Measurements from ENCODE around the gene PTPRE.

Gene PTPRE

DNA sequence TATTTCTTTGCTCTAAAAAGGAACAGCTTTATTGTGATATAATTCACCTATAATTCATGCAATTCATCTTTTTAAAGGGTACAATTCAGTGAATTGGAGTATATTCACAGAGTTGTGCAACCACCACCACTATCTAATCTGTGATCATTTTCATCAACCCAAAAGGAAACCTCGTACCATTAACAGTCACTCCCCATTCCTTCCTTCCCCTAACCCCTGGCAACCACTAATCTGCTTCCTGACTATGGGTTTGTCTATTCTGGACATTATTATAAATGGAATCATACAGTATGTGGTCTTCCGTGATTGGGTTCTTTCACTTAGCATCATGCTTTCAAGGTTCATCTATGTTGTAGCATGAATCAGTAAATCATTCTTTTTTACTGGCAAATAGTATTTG lies 167.0 kb downstream of the PTPRE start:
- Histone ChIP-seq H3K27ac (ENCODE audit: low read depth, low read length) (no peak overlapping the region), H3K36me3 (ENCODE audit: control insufficient read depth, insufficient read depth, low read length) (peaks cover 7% of the 10 kb centered on the region), H3K4me3 (ENCODE audit: low read length) (no peak overlapping the region), H3K27me3 (ENCODE audit: control insufficient read depth, insufficient read depth, low read length) (no peaks in the 10 kb centered on the region), H3K9ac (ENCODE audit: low read length) (no peak overlapping the region), H3K4me1 (ENCODE audit: control insufficient read depth, insufficient read depth, low read length) (no peaks in the 10 kb centered on the region)

DNA sequence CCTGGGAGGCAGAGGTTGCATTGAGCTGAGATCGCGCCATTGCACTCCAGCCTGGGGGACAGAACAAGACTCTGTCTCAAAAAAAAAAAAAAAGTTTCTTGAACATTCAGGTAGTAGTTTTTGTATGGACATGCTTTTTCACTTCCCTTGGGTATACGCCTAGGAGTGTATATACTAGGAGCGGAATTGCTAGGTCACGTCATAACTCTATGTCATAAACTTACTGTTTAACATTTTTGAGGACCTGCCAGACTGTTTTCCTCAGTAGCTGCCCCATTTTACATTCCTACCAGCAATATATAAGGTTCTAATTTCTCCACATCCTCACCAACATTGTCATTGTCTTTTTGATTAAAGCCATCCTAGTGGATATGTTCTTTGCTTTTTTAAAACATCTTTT lies 167.7 kb downstream of the PTPRE start:
- H3K36me3 ChIP-seq (ENCODE audit: control insufficient read depth, insufficient read depth, low read length) = peaks cover 9% of the 10 kb centered on the region
- no peak overlapping the region for H3K4me3 ChIP-seq (ENCODE audit: low read length)
- H3K27ac ChIP-seq (ENCODE audit: low read depth, low read length) = no peak overlapping the region
- peaks cover 2% of the 10 kb centered on the region for H3K27me3 ChIP-seq (ENCODE audit: control insufficient read depth, insufficient read depth, low read length)
- H3K9ac ChIP-seq (ENCODE audit: low read length) = no peak overlapping the region
- H3K4me1 ChIP-seq (ENCODE audit: control insufficient read depth, insufficient read depth, low read length) = no peaks in the 10 kb centered on the region

DNA sequence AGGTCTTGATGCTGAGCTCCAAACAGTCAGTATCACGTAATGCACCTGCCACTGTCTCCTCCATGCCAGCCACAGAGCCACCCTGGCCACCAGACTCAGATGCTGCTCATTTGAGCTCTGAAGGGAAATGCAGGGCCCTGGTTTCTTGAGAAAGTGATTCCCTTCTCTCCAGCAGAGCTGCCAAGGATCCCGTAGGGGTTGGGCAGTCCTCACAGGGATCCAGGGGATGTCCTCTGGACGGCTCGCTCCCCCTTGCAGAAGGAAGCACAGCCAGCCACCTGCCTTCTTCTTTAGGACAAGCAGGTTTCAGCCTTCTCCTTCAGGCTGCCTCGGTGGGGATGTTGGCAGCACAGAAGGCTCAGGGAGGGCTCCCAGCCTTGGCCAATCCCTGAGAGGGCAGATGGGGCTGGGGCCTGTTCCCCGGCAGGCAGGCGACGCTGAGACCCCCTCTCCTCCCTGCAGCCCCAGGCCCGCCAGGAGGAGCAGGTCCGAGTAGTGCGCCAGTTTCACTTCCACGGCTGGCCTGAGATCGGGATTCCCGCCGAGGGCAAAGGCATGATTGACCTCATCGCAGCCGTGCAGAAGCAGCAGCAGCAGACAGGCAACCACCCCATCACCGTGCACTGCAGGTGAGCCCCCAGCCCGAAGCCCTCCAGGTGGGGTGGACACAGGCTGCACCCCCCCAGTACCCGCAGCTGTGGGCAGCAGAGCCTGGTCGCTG lies 170.4 kb downstream of the PTPRE start:
- no peak overlapping the region for H3K9ac ChIP-seq (ENCODE audit: low read length)
- no peak overlapping the region for H3K27ac ChIP-seq (ENCODE audit: low read depth, low read length)
- H3K4me3 ChIP-seq (ENCODE audit: low read length) = no peak overlapping the region
- peaks cover 6% of the 10 kb centered on the region for H3K36me3 ChIP-seq (ENCODE audit: control insufficient read depth, insufficient read depth, low read length)
- H3K4me1 ChIP-seq (ENCODE audit: control insufficient read depth, insufficient read depth, low read length) = no peaks in the 10 kb centered on the region
- H3K27me3 ChIP-seq (ENCODE audit: control insufficient read depth, insufficient read depth, low read length) = peaks cover 2% of the 10 kb centered on the region

DNA sequence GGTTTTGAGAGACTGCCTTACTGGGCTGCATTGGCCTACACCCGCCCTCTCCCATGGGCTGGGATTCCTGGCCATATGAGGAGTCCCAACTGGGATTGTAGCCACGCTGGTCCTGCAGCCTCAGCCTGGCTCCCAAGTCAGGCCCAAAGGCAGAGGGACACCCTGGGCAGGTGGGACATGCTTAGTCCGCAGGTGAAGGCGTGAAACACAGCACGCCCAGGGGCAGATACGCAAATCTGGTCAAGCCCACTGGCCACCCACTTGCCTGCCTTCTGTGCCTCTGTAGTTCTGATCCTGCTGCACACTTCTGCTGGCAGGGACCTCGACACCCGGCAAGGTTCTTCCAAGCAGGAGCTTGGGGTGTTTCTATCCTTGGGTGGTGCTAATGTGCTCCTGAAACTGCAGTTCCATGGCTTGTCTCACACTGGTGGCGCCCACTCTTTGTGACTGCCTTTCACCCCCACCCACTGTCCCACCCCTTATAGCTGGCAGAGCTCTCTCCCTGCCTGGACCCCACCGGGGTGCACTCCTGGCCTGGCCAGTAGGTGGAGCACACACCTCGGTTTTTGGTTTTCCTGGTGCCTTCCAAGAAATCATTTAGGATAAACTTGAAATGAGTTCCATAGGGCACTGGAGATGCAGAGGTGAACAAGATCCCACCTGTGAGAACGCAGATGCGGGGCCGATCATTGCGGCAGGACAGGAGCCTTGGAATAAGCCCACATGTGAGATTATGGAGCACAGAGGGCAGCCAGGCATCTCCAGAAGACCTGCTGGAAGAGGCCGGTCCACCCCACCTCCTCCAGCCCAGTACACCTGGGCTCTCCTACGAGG lies 171.4 kb downstream of the PTPRE start:
- Histone ChIP-seq H3K4me1 (ENCODE audit: control insufficient read depth, insufficient read depth, low read length) (no peaks in the 10 kb centered on the region), H3K27ac (ENCODE audit: low read depth, low read length) (no peak overlapping the region)

DNA sequence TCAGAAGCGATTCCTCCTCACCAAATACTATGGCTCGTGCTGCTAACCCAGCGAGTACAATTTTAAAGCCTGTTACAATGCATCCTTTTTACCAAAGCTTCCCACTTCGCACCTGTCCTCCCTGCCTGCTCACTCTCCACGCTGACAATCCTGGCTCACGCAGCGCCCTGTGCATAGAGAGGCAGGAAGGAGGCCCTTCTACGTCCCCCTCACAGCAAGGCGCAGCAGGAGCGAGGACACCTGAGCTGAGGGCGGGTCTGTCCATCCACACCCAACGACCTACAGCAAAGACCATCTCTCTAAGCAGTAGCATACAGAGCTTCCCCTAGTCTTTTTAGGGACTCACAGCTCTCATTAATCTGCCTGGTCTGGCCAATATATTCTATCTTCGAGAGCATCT lies 173.3 kb downstream of the PTPRE start:
- Histone ChIP-seq H3K36me3 (ENCODE audit: control insufficient read depth, insufficient read depth, low read length) (peaks cover 2% of the 10 kb centered on the region), H3K9ac (ENCODE audit: low read length) (no peak overlapping the region), H3K27me3 (ENCODE audit: control insufficient read depth, insufficient read depth, low read length) (peaks cover 2% of the 10 kb centered on the region), H3K4me3 (ENCODE audit: low read length) (no peak overlapping the region), H3K27ac (ENCODE audit: low read depth, low read length) (no peak overlapping the region), H3K4me1 (ENCODE audit: control insufficient read depth, insufficient read depth, low read length) (no peaks in the 10 kb centered on the region)

More for the DNA sequence above, 171.4 kb downstream of the PTPRE start:
- H3K27me3 ChIP-seq (ENCODE audit: control insufficient read depth, insufficient read depth, low read length) = peaks cover 2% of the 10 kb centered on the region
- no peak overlapping the region for H3K4me3 ChIP-seq (ENCODE audit: low read length)
- no peak overlapping the region for H3K9ac ChIP-seq (ENCODE audit: low read length)
- peaks cover 5% of the 10 kb centered on the region for H3K36me3 ChIP-seq (ENCODE audit: control insufficient read depth, insufficient read depth, low read length)

DNA sequence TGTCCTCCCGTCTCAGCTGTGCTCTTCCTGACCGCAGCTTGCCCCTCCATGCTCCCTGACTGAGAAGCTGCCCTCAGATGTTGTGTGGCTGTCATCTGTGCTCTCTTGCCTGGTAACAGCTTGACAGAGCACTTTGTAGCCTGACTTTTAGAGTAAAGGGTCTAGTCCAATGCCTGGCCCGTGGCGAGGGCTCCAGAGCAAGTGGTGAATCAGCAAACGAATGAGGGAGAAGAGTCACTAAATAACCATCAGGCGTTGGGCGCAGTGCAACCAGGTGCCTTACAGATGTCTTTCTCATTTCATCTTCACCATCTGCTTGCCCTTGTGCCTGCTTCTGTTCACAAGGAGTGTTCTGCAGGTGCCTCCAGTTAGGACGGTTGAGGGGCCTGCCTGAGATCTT lies 173.7 kb downstream of the PTPRE start:
- H3K4me3 ChIP-seq (ENCODE audit: low read length) = no peak overlapping the region
- H3K27ac ChIP-seq (ENCODE audit: low read depth, low read length) = no peak overlapping the region
- H3K36me3 ChIP-seq (ENCODE audit: control insufficient read depth, insufficient read depth, low read length) = peaks cover 2% of the 10 kb centered on the region
- H3K4me1 ChIP-seq (ENCODE audit: control insufficient read depth, insufficient read depth, low read length) = no peaks in the 10 kb centered on the region
- no peak overlapping the region for H3K9ac ChIP-seq (ENCODE audit: low read length)
- peaks cover 2% of the 10 kb centered on the region for H3K27me3 ChIP-seq (ENCODE audit: control insufficient read depth, insufficient read depth, low read length)

DNA sequence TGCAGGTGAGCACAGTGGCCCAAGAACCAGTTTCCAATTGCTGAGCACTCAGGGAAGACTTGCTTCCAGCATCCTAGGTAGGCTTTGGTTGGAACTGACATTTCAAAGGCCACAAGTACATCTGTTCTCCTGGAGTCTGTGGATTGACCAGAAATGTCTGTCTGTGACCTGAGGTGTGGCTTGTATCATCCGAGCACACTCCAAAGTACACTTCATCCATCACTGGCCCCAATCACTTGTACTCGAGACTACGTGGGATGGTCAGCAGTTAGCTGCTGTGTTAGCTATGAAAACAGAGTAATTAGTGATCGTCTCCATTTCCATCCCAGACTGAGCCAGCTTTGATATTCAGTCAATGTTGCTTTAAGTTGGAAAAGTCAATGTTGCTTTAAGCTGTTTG lies 174.3 kb downstream of the PTPRE start:
- Histone ChIP-seq H3K4me1 (ENCODE audit: control insufficient read depth, insufficient read depth, low read length) (no peaks in the 10 kb centered on the region), H3K27me3 (ENCODE audit: control insufficient read depth, insufficient read depth, low read length) (peaks cover 2% of the 10 kb centered on the region), H3K36me3 (ENCODE audit: control insufficient read depth, insufficient read depth, low read length) (peaks cover 2% of the 10 kb centered on the region), H3K4me3 (ENCODE audit: low read length) (no peak overlapping the region), H3K27ac (ENCODE audit: low read depth, low read length) (no peak overlapping the region), H3K9ac (ENCODE audit: low read length) (no peak overlapping the region)

DNA sequence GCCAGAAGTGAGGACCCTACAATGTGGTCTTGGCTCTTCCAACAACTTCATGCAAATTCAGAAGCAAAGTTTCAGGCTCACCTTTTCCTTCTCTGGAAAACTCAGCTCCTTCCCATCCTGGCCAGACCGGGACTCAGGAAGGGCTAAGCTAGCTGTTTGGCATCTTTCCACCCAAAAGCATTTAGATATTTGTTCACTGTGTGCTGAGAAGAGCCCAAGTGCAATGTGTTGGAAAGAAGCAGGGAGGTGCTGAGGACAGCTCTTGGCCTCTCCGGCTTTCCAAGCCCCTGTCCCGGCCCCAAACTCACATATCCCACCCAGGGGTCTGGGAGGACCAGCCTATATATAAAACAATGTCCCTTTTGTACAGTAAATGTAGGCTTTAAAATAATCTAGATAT lies 174.8 kb downstream of the PTPRE start:
- peaks cover 2% of the 10 kb centered on the region for H3K27me3 ChIP-seq (ENCODE audit: control insufficient read depth, insufficient read depth, low read length)
- H3K36me3 ChIP-seq (ENCODE audit: control insufficient read depth, insufficient read depth, low read length) = peaks cover 2% of the 10 kb centered on the region
- H3K4me1 ChIP-seq (ENCODE audit: control insufficient read depth, insufficient read depth, low read length) = no peaks in the 10 kb centered on the region
- no peak overlapping the region for H3K27ac ChIP-seq (ENCODE audit: low read depth, low read length)
- H3K9ac ChIP-seq (ENCODE audit: low read length) = no peak overlapping the region
- no peak overlapping the region for H3K4me3 ChIP-seq (ENCODE audit: low read length)

DNA sequence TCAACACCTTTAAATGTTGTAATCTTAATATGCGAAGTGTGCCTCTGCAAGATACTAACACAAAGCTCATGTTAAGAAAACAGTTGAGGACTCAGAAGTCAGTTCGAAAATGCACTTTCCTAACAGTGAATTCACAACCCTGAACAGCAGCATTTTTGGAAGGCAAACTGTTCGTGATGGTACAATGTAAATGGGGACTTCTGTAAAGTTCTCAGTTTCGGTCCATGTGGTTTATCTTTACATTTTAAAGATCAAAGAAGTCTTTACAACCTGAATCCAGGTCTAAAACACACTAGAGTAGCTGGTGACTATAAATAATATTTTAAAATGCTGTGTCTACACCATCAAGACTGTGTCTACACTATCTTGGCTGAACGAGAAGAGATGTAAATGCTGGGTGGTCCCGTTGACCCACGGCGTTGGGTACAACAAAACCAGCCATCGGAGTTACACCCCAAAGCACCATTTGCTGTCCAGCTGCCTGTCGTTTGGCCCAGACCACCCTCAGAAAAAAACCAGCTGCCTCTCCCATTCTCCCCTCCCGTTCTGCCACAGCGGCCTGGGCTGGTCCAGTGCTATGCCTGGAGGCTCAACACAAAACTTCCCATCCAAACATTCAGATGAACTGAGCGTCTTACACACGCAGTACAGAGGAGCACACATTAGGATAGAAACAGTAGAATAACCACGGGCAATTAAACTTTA lies 176.4 kb downstream of the PTPRE start:
- H3K27me3 ChIP-seq (ENCODE audit: control insufficient read depth, insufficient read depth, low read length) = peaks cover 2% of the 10 kb centered on the region
- peaks cover 2% of the 10 kb centered on the region for H3K36me3 ChIP-seq (ENCODE audit: control insufficient read depth, insufficient read depth, low read length)

DNA sequence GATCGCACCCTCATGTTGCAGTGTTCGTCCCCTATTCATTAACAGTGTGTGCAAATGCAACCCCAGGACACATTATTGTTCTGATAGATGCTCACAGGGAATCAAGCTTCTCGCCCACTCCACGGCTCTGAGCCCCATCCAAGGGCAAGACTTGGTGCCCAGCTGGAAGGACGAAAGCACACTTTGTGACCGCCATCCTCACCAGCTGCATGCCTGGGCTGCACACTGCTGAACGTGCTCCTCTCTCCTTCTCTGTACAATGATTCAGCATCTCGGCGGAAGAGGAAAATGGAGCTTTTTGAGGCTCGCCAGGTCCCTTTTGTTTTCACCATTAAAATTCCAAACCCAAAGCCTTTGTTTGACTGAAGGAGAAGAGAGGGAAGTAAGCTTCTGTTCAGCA lies 177.5 kb downstream of the PTPRE start:
- H3K9ac ChIP-seq (ENCODE audit: low read length) = no peak overlapping the region

More for the DNA sequence above, 176.4 kb downstream of the PTPRE start:
- Histone ChIP-seq H3K4me3 (ENCODE audit: low read length) (no peak overlapping the region), H3K27ac (ENCODE audit: low read depth, low read length) (no peak overlapping the region), H3K9ac (ENCODE audit: low read length) (no peak overlapping the region), H3K4me1 (ENCODE audit: control insufficient read depth, insufficient read depth, low read length) (no peaks in the 10 kb centered on the region)

DNA sequence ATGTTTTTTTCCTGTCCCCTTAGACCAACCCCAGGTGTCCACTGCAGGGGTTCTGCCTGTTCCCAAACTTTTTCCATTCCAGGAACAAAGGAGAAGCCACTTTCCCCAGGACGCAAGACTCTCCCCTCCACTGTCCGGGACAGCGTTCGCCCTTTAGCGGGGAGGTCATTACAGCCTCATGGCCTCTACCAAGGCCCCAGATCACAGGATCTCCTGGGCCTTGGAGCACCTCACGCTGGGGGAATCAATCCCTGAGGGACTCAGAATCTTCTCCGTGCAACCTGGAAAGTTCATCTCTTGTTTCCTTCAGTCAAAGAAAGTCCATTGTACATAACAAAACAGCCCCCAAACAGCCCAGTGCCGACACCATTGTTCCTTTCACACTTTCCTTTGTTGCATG lies 178.1 kb downstream of the PTPRE start:
- Histone ChIP-seq H3K36me3 (ENCODE audit: control insufficient read depth, insufficient read depth, low read length) (no peaks in the 10 kb centered on the region), H3K27ac (ENCODE audit: low read depth, low read length) (no peak overlapping the region), H3K4me3 (ENCODE audit: low read length) (no peak overlapping the region), H3K9ac (ENCODE audit: low read length) (no peak overlapping the region), H3K27me3 (ENCODE audit: control insufficient read depth, insufficient read depth, low read length) (no peaks in the 10 kb centered on the region), H3K4me1 (ENCODE audit: control insufficient read depth, insufficient read depth, low read length) (no peaks in the 10 kb centered on the region)

More for the DNA sequence above, 177.5 kb downstream of the PTPRE start:
- H3K36me3 ChIP-seq (ENCODE audit: control insufficient read depth, insufficient read depth, low read length) = no peaks in the 10 kb centered on the region
- H3K4me3 ChIP-seq (ENCODE audit: low read length) = no peak overlapping the region
- no peaks in the 10 kb centered on the region for H3K27me3 ChIP-seq (ENCODE audit: control insufficient read depth, insufficient read depth, low read length)
- H3K27ac ChIP-seq (ENCODE audit: low read depth, low read length) = no peak overlapping the region
- no peaks in the 10 kb centered on the region for H3K4me1 ChIP-seq (ENCODE audit: control insufficient read depth, insufficient read depth, low read length)

DNA sequence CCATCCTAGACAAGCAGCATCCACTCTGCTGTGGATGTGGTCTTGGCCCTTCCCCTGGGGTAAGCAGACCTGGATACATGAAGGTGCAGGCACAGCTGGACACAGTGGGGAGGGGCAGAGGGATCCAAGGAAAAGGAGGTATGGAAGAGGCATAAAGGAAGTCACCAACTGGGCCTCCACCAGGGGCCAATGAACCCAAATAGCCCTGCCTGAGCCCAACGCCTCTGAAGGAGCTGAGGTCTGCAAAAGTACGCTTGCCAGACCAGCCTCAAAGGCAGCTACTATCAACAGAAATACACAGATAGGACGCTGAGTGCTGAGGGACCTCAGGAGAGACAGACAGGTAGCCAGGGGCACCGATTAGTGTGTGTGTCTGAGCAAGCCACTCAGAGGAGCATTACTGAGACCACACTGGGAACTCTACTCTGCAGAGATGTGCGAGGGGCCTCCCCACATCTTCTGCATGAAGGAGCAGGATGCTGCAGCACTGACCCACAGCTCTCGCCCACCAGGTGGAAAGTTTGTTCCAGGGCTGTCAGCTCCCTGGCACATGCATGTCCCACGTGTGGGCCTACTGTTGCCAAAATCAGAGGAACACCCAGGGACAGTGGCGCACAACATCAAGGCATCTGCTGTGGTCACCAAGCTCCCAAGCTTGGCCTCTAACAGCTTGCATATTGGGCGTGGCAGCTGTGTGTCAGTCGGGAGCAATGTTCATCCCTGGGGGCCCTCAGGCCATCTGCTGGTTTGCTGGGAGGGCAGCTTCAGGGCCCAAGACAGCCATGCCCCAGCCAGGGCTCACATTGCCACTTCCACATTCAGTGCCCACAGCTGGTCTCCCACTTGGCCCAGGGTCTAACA lies 179.3 kb downstream of the PTPRE start:
- Histone ChIP-seq H3K36me3 (ENCODE audit: control insufficient read depth, insufficient read depth, low read length) (no peaks in the 10 kb centered on the region), H3K4me3 (ENCODE audit: low read length) (no peak overlapping the region), H3K9ac (ENCODE audit: low read length) (no peak overlapping the region), H3K4me1 (ENCODE audit: control insufficient read depth, insufficient read depth, low read length) (no peaks in the 10 kb centered on the region), H3K27ac (ENCODE audit: low read depth, low read length) (no peak overlapping the region), H3K27me3 (ENCODE audit: control insufficient read depth, insufficient read depth, low read length) (no peaks in the 10 kb centered on the region)
